Islet of Langerhans (tissue), 1 donor: ENCODE data around the gene HMGN1.
"Not testable (repeated sequence)": the region's sequence is repeated elsewhere in the genome, so short reads cannot be mapped to it uniquely, and the experiment has no call there.

Experiments used
- FAIRE-seq: peaks from one replicate; lab custom pipeline; 2011; peaks lifted over from hg19 to GRCh38; lab: Jason Lieb, UNC

The HMGN1 gene, protein sequence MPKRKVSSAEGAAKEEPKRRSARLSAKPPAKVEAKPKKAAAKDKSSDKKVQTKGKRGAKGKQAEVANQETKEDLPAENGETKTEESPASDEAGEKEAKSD

DNA sequence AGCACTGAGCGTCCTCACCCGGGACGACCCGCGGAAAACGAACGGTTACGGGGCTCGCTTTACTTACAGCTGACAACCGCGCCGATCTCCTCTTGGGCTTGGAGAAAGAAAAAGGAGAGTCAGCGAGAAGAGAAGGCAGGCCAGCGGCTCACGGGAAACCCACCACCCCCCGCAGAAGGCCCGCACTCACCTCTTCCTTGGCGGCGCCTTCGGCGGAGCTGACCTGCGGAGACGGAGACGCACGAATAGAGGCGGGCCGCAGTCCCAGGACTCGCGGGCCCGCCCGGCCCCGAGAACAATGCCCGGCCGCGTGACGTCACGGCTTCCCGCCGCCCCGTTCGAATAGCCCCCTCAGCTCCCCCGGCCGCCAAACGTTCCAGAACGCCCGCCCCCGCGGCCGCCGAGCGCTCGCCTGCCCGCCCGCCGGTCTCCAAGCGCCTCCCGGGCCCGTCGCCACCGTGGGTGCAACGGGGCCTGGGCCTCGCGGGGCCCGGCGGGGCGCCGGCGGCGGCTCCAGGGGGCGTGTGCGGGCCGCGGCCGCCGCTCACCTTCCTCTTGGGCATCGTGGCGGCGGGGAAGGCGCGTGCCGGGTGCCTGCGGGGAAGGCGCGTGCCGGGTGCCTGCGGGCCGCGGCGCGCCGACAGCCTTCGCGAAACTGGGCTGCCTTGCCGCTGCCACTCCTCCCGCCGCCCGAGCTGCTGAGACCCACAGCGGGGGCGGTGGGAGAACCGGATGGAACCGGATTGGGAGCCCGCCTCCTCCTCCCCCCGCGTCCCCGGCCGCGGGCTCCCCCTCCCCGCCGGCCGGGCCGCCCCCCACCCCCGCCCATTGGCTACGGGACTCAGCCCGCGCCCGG is at the start of gene HMGN1:
HMGN1 (minus strand) TSS at position 734 of the 856 bp plus-strand sequence; CDS start at position 563, 171 bp downstream.
- no peak for FAIRE-seq

DNA sequence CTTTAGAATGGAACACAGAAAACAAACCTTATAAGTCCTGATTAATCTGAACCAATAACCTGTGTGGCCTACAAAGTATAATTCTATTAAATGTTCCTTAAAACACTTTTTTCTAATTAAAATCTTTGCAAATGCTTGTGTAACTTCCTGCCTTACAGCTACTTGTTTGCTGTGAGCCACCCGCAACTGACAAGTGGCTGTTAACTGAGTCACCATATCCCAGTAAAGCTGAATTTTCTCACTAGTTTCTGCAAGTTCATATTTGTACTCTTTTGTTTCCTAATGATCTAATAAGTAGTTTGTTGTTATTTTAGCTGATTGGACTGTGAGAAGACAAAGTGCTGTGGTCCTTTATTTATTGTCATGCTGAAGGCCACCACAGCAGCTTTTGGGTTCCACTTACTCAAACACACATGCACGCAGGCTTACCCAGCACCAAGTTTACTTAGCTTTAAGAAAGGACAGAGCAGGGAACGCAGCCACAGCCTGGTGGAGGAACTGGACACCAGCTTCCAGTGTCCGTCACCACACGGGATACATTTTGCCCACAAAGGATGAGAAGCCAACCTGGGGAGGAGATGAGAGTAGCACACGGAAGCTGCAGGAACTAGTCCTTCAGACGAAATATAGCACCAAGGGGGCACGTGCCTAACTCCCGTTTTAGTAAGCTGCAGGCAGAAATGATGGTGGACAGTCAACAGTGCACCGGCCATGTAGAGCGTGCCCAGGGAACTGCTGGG is 48.9 kb upstream of the HMGN1 start:
- FAIRE-seq: no peak

DNA sequence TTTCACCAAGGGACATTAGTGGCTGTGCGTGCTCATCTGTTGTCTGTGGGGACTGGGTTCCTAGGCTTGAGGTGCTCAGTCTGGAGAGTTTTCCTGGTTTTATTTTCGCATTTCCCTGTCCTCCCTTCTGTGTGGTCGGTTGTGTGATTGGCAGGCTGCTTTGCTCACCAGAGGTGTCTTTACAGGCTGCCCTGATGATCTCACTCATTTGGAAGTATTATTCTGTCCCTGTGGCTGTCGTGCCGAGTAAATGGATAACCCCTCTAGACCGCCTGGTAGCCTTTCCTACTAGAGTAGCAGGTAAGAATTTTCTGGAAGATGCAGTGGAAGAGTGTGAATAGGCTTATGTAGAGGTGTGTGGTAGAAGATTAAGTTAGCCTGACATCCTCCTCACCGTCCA is 44.1 kb upstream of the HMGN1 start:
- no peak for FAIRE-seq

DNA sequence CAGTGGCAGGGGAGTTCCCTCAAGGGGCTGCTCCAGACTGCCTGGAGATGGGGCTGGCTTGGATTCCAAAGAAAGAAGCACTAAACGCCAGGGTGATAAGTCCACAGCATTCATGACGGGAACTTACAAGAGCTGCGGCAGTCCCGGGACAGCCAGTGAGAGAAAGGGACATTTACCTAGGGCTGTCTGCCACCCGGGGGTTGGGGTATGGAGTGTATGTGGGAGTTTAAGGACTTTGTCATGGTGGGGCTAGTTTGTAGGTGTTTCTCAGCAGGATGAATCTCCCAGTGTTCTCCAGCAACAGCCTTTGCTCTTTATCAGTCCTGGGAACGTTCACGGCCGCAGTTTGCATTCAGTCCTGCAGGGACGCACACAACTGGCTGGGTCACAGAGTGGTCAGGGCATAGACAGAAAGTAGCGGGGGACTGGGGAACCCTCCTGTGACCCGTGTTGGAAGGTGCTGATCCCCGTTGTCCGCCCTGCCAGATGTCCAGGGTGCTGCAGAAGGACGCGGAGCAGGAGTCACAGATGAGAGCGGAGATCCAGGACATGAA is 41.4 kb upstream of the HMGN1 start:
- no peak for FAIRE-seq

DNA sequence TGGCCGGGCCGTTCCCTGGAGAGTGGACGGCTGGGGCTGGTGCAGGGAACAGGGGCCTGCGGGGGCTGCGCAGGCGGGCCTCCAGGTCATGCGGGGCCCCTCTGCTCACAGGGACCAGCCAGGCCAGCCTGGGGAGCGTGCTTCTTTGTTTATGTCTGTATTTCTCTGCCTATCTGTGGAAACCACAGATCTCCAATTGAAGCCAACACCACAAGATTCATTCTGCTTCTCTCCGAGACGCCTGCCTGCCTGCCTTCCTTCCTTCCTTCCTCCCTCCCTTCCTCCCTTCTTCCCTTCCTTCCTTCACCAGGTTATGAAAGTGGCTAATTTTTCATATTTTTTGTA is 39.9 kb upstream of the HMGN1 start:
- no peak for FAIRE-seq

DNA sequence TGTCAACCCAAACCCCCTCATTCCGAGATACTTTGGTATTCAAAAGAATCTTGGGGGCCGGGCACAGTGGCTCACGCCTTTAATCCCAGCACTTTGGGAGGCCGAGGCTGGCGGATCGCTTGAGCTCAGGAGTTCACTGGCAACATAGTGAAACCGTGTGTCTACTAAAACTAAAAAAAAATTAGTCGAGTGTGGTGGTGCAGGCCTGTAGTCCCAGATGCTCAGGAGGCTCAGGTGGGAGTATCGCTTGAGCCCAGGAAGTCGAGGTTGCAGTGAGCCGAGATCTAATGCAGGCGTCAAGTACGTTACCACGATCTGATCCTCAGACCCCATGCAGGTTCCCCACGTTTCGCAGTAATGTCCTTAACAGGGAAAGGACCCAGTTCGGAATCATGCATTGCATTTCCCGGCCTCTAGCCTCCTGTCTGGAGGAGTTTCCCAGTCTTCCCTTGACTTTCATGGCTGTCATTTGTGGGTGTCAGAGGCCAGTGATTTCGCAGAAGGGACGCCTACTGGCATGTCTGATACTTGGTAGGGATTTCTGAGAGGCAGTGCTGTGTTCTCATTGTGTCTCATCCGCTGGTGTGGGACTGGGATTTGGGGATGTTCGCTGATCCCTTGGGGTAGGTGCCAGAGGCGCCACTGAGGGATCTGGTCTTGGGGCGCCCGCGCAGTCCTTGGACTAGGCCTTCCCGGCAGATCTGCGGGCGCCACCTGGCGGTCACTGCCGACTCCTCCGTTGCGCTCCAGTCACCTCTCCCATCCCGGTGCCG is 39.3 kb upstream of the HMGN1 start:
- FAIRE-seq: no peak

DNA sequence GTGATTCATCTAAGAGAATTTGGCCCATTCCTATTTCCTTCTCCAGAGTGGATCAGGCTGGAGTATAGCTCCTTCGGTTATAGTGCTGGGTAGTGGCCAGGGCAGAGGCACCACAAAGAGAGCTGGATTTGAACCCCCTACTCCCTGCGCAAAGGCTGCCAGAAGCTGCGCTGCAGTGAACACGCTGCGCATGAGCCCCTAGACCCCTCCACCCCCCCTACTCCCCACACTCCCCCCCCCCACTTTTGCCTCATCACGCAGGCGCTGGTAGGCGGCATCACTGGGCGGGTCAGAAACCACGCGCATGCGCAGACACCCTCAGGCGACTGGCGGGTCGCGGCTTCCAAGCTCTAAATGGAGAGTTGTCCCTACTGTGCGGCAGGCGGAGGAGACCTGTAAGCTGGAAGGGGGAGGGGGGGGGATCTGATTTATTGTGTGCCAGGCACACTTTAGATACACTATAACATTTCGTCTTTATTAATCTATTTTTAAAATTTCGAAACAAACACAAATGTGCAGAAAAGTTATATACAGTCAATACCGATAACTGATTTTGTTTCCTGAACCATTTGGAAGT is 38.7 kb upstream of the HMGN1 start:
- FAIRE-seq: no peak

DNA sequence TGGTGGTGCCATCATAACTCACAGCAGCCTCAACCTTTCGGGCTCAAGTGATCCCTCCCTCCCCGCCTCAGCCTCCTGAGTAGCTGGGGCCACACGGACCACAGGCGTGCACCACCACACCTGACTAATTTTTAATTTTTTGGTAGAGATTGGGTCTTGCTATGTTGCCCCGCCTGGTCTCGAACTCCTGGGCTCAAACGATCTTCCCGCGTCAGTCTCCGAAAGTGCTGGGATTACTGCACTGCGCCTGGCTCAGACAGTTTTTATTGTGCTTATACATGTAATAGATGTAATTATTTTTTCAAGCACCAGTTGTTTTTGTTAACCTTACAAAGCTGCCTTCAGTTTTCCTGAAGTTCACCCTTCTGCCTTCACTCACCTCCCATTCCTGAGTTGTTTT is 38.0 kb upstream of the HMGN1 start:
- no peak for FAIRE-seq

DNA sequence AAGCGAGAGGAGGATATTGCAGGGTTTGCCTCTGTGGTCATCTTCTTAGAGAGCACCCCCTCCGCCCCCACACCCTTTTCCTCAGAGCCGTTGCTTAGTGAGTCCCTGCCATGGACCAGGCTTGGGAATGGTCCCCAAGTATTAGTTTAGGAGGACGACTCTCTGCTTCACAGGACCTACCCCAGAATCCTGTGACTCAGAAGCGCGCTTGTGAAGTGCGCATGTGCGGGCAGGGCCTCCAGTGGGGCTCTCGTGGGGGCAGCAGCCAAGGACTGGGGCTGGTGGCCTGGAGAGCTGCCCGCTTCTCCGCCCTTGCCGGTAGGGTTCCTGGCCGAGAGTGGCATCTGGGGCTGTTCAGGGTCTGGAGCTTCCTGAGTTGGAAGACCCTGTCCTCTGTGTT is 37.3 kb upstream of the HMGN1 start:
- FAIRE-seq: no peak

DNA sequence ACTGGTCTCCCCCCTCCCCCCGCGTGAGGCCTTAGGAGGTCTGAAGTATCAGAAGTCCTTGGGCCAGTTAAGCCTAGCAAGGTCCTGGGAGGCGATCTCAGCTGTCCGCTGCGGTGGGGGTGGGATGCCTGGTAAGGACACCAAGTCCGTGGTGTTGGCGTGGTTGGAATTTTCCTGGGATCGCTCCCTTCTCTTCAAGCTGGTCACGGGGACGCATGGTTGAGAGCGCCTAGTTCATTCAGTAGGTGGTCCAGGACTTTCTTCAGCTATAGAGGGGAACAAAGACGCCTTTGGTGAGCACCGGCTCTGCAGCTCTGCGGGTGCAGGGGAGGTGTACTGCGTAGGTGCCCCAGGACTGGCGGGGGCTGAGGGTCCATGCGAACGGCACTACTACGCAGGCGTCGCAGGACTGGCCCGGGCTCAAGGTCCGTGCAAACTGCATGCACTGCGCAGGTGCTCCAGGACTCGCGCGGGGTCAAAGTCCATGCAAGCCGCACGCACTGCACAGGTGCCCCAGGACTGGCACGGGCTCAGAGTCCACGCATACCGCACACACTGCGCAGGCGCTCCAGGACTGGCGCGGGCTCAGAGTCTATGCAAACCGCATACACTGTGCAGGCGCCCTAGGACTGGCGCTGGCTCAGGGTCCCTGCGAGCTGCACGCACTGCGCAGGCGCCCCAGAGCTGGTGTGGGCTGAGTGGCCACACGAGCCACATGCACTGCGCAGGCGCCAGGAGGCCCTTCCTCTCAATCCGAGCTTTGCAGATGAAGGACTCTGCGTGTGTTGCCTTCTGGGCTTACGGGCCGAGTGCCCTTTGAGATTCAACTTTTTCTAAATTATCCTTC is 36.6 kb upstream of the HMGN1 start:
- FAIRE-seq: no peak

DNA sequence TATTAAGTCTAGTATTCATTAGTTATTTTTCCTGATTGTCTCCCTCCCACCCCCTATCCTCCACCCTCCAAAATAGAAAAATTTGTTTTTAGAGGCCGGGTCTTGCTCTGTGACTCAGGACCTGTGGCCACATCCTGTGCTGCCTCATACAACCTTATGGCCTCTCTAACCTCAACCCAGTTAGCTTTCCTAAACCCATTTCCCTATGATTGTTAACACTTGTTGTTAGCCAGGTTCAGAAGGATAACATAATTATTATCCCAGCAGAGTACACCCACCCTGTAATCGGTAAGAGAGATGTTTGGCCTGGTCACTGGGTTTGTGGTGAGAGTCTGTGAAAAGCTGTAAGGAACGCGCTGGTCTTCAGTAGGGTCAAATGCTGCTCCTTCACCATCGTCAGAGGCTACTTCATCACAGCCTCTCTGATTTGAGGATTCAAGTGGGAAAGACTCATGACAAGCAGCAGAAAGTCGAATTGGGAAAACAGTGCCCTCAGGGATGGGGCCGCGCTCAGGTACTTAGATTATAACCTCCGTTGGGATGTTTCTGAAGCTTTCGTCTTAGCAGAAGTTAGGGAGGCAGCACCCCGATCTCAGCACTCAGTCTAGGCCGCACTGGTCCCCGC is 35.9 kb upstream of the HMGN1 start:
- no peak for FAIRE-seq

DNA sequence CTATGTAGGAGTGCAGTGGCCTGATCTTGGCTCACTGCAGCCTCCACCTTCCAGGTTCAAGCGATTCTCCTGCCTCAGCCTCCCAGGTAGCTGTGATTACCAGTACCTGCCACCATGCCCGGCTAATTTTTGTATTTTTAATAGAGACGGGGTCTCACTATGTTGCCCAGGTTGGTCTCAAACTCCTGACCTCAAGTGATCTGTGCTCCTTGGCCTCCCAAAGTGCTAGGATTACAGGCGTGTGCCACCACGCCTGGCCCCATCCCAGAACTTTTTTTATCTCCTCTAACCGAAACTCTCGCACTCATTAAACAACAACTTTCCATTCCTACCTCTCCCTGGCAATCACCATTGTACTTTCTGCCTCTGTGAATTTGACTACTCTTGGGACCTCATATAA is 33.2 kb upstream of the HMGN1 start:
- not testable (repeated sequence) for FAIRE-seq

DNA sequence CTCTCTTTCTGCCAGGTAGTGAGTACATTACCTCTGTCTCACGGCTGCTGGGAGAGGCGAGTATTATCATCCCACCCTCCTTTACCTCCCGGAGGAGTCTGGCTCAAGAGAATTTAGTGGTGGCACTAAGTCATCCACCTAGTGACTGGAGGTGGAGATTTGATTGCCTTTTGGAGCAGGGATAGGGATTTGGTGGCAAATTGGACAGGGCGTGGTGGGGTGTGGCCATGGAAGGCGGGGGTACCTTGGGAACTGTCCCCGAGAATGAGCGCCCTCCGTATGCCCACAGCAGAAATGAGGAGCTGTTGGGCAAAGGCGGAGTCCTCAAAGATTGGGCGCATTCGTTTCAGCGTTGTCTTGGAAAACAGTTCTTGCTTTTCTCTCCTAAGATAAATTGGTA is 32.1 kb upstream of the HMGN1 start:
- FAIRE-seq: no peak

DNA sequence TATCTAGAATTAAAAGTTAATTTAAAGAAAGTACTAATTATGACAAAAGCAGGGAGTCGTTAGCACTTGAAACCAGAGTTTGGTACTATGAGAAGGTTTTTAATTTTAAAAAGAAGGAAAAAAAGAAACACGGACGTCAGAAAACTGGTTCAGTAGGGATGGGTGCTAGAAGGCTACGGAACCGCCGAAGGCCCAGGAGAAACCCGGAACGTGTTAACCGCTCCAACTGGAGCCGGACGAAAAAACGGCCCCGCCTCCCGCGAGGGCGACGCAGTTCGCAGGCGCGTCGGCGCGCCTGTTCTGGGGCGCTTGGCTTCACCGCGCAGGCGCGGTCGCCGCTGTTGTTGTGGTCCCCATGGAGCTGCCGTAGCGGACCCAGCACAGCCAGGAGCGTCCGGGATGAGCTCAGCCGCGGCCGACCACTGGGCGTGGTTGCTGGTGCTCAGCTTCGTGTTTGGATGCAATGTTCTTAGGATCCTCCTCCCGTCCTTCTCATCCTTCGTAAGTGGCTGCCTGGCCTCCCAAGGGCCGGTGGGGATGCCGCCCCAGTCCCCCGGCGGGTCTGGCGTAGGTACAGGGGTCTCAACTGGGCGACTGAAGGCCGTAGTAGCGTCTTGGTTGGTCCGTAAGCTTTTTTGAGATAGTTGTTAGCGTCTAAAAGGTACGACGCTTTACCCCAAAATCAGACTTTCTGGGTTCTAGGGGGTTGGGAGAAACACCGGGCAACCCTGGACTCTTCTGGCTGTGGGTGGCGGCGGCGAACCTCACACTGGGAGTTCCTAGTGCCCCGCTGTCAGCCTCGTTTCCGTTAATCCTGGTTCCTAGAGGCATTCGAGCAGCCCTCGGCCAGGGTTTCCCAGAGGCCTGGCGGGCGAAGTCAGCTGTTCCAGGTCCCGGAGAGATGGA is 31.4 kb upstream of the HMGN1 start:
- peak; percentile 43 for FAIRE-seq

DNA sequence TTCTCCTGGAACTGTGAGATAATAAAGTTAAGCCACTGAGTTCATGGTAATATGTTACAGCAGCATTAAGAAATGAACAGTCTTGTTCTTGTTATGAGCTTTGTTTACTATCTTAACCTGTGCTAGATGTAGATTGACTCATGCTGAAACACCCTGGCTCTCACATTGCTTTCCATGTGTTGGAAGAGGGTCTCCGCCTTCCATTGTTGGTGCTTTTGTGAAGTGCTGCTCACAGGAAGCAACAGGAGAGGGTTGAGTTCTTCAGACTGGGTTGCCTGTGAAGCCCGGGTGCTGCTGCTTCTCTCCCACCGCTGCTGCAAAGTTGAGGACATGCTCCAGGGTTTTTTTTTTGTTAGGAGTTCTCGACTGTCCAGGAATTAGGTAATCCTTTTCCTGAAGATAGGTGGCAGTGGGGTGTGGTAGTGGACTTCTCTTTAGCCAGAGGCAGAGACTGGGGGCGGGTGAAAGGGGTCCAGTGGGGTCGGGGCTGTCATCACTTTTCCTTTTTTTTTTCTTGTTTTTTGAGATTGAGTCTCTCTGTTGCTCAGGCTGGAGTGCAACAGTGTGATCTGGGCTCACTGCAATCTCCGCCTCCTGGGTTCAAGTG is 28.7 kb upstream of the HMGN1 start:
- no peak for FAIRE-seq

DNA sequence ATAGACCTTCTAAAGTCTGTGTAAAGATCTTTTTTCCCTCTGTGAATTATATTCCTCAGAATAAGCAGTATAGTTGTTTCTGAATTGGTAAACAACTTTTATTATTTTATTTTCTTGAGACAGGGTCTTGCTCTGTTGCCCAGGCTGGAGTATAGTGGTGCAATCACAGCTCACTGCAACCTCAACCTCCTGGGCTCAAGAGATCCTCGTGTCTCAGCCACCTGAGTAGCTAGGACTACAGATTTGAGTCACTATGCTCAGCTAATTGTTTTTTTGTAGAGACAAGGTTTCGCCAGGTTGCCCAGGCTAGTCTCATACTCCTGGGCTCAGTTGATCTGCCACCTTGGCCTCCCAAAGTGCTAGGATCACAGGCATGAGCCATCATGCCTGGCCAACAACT is 26.6 kb upstream of the HMGN1 start:
- no peak for FAIRE-seq

DNA sequence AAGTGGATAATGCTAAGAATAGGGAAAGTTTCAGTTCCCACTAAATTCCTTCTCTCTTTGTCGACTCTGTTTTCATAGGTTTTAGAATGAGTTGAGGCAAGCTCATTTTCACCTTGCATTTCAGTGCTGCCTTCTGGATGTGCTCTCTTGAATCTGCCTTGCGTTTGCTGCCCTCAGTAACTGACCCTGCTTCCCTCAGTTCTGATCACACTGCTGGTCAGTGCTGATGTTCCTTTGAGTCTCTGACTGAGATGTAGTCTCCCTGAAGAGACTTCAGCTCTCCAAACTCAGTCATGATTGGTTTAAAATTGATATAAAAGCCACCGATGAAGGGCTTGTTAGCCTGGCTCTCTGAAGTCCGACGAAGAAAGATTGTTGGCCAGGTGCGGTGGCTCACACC is 25.2 kb upstream of the HMGN1 start:
- no peak for FAIRE-seq

DNA sequence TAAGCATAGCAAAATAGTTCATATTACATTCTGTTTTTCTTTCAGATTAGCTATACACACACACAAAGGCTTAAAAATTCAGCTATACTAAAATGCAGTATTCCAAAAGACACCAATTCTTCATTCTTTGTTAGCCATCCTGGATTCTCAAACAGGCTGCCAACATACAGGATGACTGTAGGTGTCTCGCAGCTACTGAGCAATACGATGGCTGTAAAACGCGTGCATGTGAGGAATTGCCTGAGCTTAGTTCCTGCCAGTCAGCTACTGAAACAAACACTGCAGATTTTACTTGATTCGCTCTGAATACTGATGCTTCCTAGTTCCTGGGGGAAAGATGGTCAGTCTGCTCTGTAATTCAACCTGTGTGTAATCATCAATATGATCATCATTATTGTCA is 24.7 kb upstream of the HMGN1 start:
- FAIRE-seq: no peak

DNA sequence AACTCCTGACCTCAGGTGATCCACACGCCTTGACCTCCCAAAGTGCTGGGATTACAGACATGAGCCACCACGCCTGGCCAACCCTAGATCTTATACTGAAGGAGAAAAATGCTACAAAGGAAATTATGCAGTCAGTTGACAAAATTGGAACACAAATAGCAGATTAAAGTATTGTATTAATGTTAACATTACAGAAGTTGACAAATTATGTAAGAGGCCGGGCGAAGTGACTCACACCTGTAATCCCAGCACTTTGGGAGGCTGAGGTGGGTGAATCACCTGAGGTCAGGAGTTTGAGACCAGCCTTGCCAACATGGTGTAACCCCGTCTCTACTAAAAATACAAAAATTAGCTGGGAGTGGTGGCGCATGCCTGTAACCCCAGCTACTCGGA is 21.0 kb upstream of the HMGN1 start:
- not testable (repeated sequence) for FAIRE-seq
